AG10803 (cell line): ENCODE measurements around the gene SETD2.
"Not testable (repeated sequence)": the region's sequence is repeated elsewhere in the genome, so short reads cannot be mapped to it uniquely, and the experiment has no call there.

Experiments
- DNase-seq: peaks from one replicate; pipeline ENCODE4 v3.0.0; 2010; ENCODE audit warnings: low read depth
- H3K4me3 ChIP-seq: 2 replicates; pipeline ENCODE4 v1.5.1; 2011; ENCODE audit warnings: mild to moderate bottlenecking, low read length, control low read depth
- CTCF ChIP-seq: conservative IDR thresholded peaks from 2 replicates; pipeline ENCODE4 v1.5.1; 2011; ENCODE audit warnings: mild to moderate bottlenecking, low read length, control low read depth, inconsistent platforms

SETD2 gene

GRCh38 chr3:47054412-47054811, 109.5 kb downstream of the SETD2 start:
- TF ChIP-seq CTCF = no peak
- H3K4me3 ChIP-seq = no peak overlapping the region
- DNase-seq = no peak

GRCh38 chr3:47047673-47048072, 116.2 kb downstream of the SETD2 start:
- no peak for DNase-seq
- H3K4me3 ChIP-seq = no peak overlapping the region
- TF ChIP-seq CTCF = no peak

GRCh38 chr3:47047069-47047468, 116.8 kb downstream of the SETD2 start:
- DNase-seq = no peak
- no peak for TF ChIP-seq CTCF
- no peak overlapping the region for H3K4me3 ChIP-seq

GRCh38 chr3:47042231-47042791, 121.6 kb downstream of the SETD2 start:
- no peak for TF ChIP-seq CTCF

GRCh38 chr3:47041114-47041513, 122.8 kb downstream of the SETD2 start:
- no peak overlapping the region for H3K4me3 ChIP-seq
- no peak for TF ChIP-seq CTCF
- no peak for DNase-seq

More at GRCh38 chr3:47042231-47042791, 121.6 kb downstream of the SETD2 start:
- H3K4me3 ChIP-seq = no peak overlapping the region
- no peak for DNase-seq

GRCh38 chr3:47037302-47037701, 126.6 kb downstream of the SETD2 start:
- H3K4me3 ChIP-seq, DNase-seq: not testable (repeated sequence)

- no peak for DNase-seq
- no peak overlapping the region for H3K4me3 ChIP-seq
- TF ChIP-seq CTCF = no peak
Measured at GRCh38 chr3:47036145-47036544, 127.8 kb downstream of the SETD2 start.

GRCh38 chr3:47035645-47036044, 128.3 kb downstream of the SETD2 start:
- no peak for TF ChIP-seq CTCF
- no peak overlapping the region for H3K4me3 ChIP-seq
- DNase-seq = peak; percentile 42
